A549 treated with CpdA at 1 μM for 4 hours (cell line): ENCODE measurements around the gene KDM6B. TPM values are rescaled to one million over a fixed set of nuclear protein-coding genes. Genes with fewer than 3 reads are reported as not detected.

Source experiments
- total RNA-seq: library from RNA; stranded (reverse); fragments of 200-300 nt; extraction: Qiagen RNA extraction; gene quantifications from 5 replicates; pipeline ENCODE4 v1.2.3, GENCODE V29; 2022; ENCODE audit warnings: low read depth

The KDM6B gene, protein sequence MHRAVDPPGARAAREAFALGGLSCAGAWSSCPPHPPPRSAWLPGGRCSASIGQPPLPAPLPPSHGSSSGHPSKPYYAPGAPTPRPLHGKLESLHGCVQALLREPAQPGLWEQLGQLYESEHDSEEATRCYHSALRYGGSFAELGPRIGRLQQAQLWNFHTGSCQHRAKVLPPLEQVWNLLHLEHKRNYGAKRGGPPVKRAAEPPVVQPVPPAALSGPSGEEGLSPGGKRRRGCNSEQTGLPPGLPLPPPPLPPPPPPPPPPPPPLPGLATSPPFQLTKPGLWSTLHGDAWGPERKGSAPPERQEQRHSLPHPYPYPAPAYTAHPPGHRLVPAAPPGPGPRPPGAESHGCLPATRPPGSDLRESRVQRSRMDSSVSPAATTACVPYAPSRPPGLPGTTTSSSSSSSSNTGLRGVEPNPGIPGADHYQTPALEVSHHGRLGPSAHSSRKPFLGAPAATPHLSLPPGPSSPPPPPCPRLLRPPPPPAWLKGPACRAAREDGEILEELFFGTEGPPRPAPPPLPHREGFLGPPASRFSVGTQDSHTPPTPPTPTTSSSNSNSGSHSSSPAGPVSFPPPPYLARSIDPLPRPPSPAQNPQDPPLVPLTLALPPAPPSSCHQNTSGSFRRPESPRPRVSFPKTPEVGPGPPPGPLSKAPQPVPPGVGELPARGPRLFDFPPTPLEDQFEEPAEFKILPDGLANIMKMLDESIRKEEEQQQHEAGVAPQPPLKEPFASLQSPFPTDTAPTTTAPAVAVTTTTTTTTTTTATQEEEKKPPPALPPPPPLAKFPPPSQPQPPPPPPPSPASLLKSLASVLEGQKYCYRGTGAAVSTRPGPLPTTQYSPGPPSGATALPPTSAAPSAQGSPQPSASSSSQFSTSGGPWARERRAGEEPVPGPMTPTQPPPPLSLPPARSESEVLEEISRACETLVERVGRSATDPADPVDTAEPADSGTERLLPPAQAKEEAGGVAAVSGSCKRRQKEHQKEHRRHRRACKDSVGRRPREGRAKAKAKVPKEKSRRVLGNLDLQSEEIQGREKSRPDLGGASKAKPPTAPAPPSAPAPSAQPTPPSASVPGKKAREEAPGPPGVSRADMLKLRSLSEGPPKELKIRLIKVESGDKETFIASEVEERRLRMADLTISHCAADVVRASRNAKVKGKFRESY (N-terminal part only)
- total RNA-seq: 13.8 to 23.8 TPM (median 15.1 TPM) in 5 replicates

DNA sequence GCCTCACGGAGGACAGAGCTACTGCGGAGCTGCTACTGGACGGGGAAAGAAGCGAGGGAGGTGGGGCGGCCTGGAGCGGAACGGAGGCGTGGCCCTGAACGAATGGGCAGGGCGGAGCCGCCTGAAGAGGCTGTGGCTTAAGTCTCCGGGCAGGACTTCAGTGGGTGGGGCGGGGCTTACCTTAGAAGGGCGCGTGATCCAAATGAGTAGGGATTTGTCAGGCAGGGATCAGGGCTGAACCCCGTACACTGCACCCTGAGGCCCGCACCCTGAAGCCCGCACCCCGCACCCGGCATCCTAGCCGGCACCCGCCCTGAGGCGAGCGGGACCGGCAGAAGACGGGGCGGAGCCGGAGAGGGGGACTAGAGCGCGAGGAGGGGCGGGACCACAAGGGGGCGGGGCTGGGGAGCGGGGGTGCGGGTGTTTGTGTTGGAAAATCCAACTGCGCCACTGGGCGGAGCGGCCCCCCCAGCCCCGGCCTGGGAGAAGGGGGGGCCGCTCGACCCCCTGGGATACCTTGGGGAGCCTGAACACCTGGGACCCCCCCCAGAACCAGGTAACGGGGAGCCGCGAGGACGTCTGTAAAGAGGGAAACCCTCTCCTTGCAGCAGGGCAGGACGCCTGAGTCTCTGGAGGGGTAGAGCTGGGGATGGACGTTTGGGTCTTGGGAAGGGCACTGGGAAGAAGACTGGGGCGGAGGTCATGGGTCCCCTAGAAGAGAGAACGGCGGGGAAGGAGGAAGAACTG lies at the start of gene KDM6B:
TSS of gene KDM6B (plus strand) at position 423 of the 747 bp plus-strand sequence. CDS start 11,338 bp downstream, outside the sequence.

GRCh38 chr17:7854851-7855659 lies 21.0 kb downstream of the KDM6B start, which contains the start of gene TMEM88:
Gene TMEM88 (plus strand): TSS chr17:7855066. CDS start chr17:7855075, 9 bp downstream.

GRCh38 chr17:7856811-7857712 lies 23.0 kb downstream of the KDM6B start, which contains the start of gene NAA38:
Gene NAA38 (minus strand): TSS chr17:7857559. CDS start chr17:7857463, 96 bp downstream.

GRCh38 chr17:7857713-7858521 lies 23.9 kb downstream of the KDM6B start, which contains the start of gene CYB5D1:
Gene CYB5D1 (plus strand): TSS chr17:7858003. CDS start chr17:7858135, 132 bp downstream.

Other genes with a start within 250 kb of the KDM6B start
- gene SOX15, start 244.1 kb upstream of the KDM6B start, total RNA-seq: 0.22 to 0.72 TPM (median 0.37 TPM) in 5 replicates
- gene FXR2, start 219.3 kb upstream of the KDM6B start, total RNA-seq: 54.7 to 68.2 TPM (median 61.0 TPM) in 5 replicates
- 81.2 to 99.2 TPM (median 91.7 TPM) in 5 replicates for gene SAT2, start 206.4 kb upstream of the KDM6B start, total RNA-seq
- 0.68 to 1.0 TPM (median 0.73 TPM) in 5 replicates for gene SHBG, start 204.1 kb upstream of the KDM6B start, total RNA-seq
- 0.16 to 0.33 TPM (median 0.26 TPM) in 4 of 5 replicates, not detected in the other for gene ATP1B2, start 183.3 kb upstream of the KDM6B start, total RNA-seq
- 48.7 to 61.6 TPM (median 55.2 TPM) in 5 replicates for gene TP53, start 146.7 kb upstream of the KDM6B start, total RNA-seq
- gene WRAP53, start 145.7 kb upstream of the KDM6B start, total RNA-seq: 33.9 to 50.3 TPM (median 47.7 TPM) in 5 replicates
- 1.0 to 1.7 TPM (median 1.4 TPM) in 5 replicates for gene EFNB3, start 129.0 kb upstream of the KDM6B start, total RNA-seq
- 0.01 to 0.03 TPM in 2 of 5 replicates, not detected in the others for gene DNAH2, start 116.5 kb upstream of the KDM6B start, total RNA-seq
- 0.48 to 1.1 TPM (median 0.79 TPM) in 5 replicates for gene TMEM88, start 20.8 kb downstream of the KDM6B start, total RNA-seq
- gene NAA38, start 23.3 kb downstream of the KDM6B start, total RNA-seq: 179 to 238 TPM (median 208 TPM) in 5 replicates
- 21.3 to 23.4 TPM (median 22.7 TPM) in 5 replicates for gene CYB5D1, start 23.8 kb downstream of the KDM6B start, total RNA-seq
- 65.3 to 76.0 TPM (median 68.6 TPM) in 5 replicates for gene CHD3, start 54.6 kb downstream of the KDM6B start, total RNA-seq
- 1.1 to 2.5 TPM (median 1.4 TPM) in 5 replicates for gene RNF227, start 82.1 kb downstream of the KDM6B start, total RNA-seq
- 1.8 to 3.0 TPM (median 2.5 TPM) in 5 replicates for gene KCNAB3, start 95.6 kb downstream of the KDM6B start, total RNA-seq
- 309 to 334 TPM (median 324 TPM) in 5 replicates for gene TRAPPC1, start 97.7 kb downstream of the KDM6B start, total RNA-seq
- gene CNTROB, start 98.0 kb downstream of the KDM6B start, total RNA-seq: 36.8 to 45.9 TPM (median 39.2 TPM) in 5 replicates
- gene GUCY2D, start 168.4 kb downstream of the KDM6B start, total RNA-seq: 0.08 TPM in 1 of 5 replicates, not detected in the others
- gene ALOX15B, start 204.8 kb downstream of the KDM6B start, total RNA-seq: not detected in 5 replicates